Muscle of back (tissue), 11 donors: Measurements from ENCODE around the gene DIO3. TPM values are rescaled to one million over a fixed set of nuclear protein-coding genes. Genes with fewer than 3 reads are reported as not detected.

ENCODE experiments used
- DNase-seq, 3 donors: peaks; one replicate each; pipeline versions ENCODE4 v3.0.0 to v3.0.0-alpha.2; 2013
- polyA plus RNA-seq, 10 donors: library from polyadenylated mRNA; unstranded; fragments of 120-200 nt; gene quantifications; one replicate each; pipeline ENCODE4 v1.2.1, GENCODE V29; 2013; ENCODE audit not compliant: insufficient read length in 10 of 10

DIO3 gene
- polyA plus RNA-seq, 10 donors = 1.8 to 6.5 (median 3.4) TPM

- no peak for DNase-seq
These were observed 34.8 kb downstream of the DIO3 start for GRCh38 chr14:101595887-101596721.

GRCh38 chr14:101596742-101597141 lies 35.4 kb downstream of the DIO3 start:
- no peak for DNase-seq

- no peak for DNase-seq
These were observed 36.9 kb downstream of the DIO3 start for GRCh38 chr14:101598159-101598558.

GRCh38 chr14:101598571-101599233 lies 37.4 kb downstream of the DIO3 start:
- DNase-seq = no peak

- DNase-seq = no peak
These were observed 38.1 kb downstream of the DIO3 start for GRCh38 chr14:101599234-101599885.

GRCh38 chr14:101600336-101600890 lies 39.1 kb downstream of the DIO3 start:
- no peak for DNase-seq

GRCh38 chr14:101600891-101601605 lies 39.8 kb downstream of the DIO3 start:
- no peak for DNase-seq

GRCh38 chr14:101601606-101602465 lies 40.5 kb downstream of the DIO3 start:
- no peak for DNase-seq

- DNase-seq = no peak
These were observed 41.2 kb downstream of the DIO3 start for GRCh38 chr14:101602466-101602840.

- DNase-seq = no peak
These were observed 41.8 kb downstream of the DIO3 start for GRCh38 chr14:101603096-101603495.

GRCh38 chr14:101604228-101604934 lies 43.1 kb downstream of the DIO3 start:
- DNase-seq = no peak

- DNase-seq = peak in 1 of 3 donors; percentile 10
These were observed 43.9 kb downstream of the DIO3 start for GRCh38 chr14:101604935-101605780.

- DNase-seq = no peak
These were observed 44.5 kb downstream of the DIO3 start for GRCh38 chr14:101605836-101606235.

Other genes with a start within 250 kb of the DIO3 start
- 10 to 100 TPM; 62.4 to 77.6 (median 72.6) TPM for gene PPP2R5C, start 200.2 kb downstream of the DIO3 start, polyA plus RNA-seq